NCI-H2081 (cell line): ENCODE measurements around the gene TEX22.
"Not testable (repeated sequence)": the region's sequence is repeated elsewhere in the genome, so short reads cannot be mapped to it uniquely, and the experiment has no call there.

Source experiments
- DNase-seq, 2 experiments: peaks; one replicate each; lab custom pipeline; 2025; lab: John Stamatoyannopoulos, UW

TEX22 gene

DNA sequence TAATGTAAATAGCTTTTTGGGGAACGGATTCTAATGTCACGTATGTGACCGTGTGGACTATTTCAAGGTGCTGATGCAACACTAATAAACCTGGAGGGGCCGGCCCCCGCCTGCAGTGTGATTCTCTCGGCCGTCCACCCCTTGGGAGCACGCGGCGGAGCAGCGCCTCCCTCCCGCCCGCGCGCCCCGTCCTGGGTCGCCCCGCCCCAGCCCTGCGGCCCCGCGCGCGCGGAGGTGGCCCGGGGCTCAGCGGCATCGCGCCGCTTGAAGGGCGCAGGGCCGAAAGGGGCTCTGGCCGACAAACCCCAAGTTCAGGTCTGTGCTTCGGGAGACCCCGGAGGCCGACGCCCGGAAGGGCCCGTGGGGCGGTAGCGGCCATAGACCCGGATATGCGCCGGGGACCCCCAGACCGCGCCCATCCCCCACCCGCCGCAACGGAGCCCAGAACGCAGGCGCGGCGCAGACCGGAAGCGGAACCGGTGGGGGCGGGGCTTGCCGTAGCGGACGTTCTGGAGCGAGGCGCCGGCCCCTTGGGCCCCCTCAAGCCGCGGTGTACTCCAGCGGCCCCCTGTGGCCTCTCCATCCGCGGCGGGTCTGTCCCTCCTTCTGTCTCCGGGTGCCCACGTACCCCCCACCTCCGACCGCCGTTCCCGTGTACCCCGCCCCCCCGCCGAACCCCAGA, at the start of gene TEX22:
TSS of gene TEX22 (plus strand) at position 495 of the 682 bp plus-strand sequence. CDS start 803 bp downstream, outside the sequence.
- peak; percentile 86 to 90 for DNase-seq

- no peak for DNase-seq
Observed at GRCh38 chr14:105348945-105349699, 49.2 kb upstream of the TEX22 start.

GRCh38 chr14:105349992-105350391, 48.3 kb upstream of the TEX22 start:
- no peak for DNase-seq

GRCh38 chr14:105350450-105351244, 47.7 kb upstream of the TEX22 start:
- DNase-seq, result no peak

- DNase-seq, result no peak
Observed at GRCh38 chr14:105351410-105351809, 46.9 kb upstream of the TEX22 start.

DNA sequence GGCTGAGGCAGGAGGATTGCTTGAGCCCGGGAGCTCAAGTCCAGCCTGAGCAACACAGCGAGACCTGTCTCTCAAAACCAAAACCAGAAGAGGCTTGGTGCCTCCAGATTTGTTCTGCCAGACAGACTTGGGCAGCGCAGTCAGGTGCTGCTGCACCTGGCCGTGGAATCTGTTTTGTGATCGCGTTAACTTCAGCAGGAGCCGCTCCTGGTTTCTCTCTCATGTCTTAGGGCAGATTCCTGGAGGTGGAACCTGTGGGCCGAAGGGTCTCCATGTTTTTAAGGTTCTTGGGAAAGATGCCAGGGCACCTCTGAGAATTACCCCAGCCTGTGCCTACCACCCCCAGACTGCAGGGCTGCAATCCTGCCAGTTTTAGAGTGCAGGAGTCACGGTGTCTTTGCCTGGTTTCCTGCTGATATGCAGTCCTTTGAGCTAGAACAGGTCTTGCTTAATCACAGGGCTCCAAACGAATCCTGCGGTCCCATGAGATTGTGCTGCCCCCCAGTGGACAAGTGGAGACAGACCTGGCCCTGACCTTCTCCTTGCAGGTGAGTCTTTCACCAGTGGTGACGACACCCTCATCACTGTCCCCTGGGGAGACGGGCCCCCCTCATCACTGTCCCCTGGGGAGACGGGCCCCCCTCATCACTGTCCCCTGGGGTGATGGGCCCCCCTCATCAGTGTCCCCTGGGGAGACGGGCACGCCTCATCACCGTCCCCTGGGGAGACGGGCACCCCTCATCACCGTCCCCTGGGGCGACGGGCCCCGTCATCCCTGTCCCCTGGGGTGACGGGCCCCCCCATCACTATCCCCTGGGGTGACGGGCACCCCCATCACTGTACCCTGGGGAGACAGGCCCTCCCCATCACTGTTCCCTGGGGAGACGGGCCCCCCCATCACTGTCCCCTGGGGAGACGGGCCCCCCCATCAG, 46.2 kb upstream of the TEX22 start:
- peak; percentile 88 for DNase-seq

- DNase-seq, result no peak
Observed at GRCh38 chr14:105353136-105353535, 45.2 kb upstream of the TEX22 start.

DNA sequence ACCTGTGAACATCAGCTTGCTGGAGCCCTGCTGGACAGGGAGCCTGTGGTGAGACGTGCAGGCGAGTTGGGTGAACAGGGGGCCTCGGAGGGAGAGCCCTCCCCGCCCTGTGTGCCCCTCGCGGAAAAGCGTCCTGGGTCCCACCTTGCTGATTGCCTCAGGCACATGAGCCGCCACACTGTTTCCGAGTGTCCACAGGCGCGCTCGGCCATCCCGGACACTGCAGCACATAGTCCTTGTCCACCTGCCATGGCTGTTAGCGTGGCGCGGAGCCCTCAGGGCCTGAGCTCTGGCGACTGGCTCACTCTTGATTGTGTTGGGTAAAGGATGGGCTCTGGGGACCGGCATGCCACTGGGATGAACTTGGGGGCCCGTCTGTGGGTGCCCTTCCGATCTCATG, 43.8 kb upstream of the TEX22 start:
- no peak for DNase-seq

GRCh38 chr14:105355049-105355575, 43.2 kb upstream of the TEX22 start:
- no peak for DNase-seq

- DNase-seq, result no peak
Observed at GRCh38 chr14:105355850-105356604, 42.3 kb upstream of the TEX22 start.

- no peak for DNase-seq
Observed at GRCh38 chr14:105356927-105357326, 41.4 kb upstream of the TEX22 start.

DNA sequence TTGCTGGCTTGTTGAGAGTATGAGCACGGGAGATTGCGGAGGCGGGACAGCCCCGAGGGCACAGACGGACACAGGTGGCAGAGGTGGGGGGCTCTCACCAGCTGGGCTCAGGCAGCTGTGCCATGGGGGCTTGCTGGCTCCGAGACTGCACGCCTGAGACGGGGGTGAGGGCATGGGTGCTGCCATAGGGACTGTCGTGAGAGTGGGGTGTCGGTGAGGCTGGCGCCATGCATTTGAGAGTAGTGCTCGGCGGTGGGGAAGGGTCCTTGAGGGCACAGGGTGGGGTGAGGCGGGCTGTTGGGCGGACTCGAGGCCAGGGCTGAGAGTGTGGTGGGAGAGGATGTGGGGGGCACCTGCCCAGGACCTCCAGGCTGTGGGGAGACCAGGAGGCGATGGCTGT, 40.7 kb upstream of the TEX22 start:
- no peak for DNase-seq

GRCh38 chr14:105358140-105358846, 40.0 kb upstream of the TEX22 start:
- DNase-seq, result no peak

DNA sequence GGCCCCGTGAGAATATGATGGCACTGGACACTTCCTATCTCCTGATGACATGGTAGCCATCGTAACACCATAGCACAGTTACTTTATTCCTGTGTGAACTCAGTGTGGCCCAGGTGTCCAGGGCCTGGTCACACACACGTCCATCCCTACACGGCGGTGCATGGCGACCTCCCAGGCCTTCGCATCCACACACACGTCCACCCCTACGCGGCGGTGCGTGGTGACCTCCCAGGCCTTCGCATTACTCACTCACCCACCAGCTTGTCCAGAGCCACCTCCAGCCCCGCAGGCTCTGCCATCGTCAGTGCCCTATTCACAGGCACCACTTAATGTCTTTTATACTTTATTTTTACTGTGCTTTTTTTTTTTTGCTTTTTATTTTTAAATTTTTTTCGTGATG, 39.4 kb upstream of the TEX22 start:
- no peak for DNase-seq

DNA sequence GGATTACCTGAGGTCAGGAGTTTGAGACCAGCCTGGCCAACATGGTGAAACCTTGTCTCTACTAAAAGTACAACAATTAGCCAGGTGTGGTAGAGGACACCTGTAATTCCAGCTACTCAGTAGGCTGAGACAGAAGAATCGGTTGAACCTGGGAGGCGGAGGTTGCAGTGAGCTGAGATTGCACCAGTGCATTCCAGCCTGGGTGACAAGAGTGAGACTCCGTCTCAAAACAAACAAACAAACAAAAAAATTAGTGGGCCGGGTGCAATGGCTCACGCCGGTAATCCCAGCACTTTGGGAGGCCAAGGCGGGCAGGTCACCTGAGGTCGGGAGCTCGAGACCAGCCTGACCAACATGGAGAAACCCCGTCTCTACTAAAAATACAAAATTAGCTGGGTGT, 36.9 kb upstream of the TEX22 start:
- DNase-seq, result not testable (repeated sequence)

DNA sequence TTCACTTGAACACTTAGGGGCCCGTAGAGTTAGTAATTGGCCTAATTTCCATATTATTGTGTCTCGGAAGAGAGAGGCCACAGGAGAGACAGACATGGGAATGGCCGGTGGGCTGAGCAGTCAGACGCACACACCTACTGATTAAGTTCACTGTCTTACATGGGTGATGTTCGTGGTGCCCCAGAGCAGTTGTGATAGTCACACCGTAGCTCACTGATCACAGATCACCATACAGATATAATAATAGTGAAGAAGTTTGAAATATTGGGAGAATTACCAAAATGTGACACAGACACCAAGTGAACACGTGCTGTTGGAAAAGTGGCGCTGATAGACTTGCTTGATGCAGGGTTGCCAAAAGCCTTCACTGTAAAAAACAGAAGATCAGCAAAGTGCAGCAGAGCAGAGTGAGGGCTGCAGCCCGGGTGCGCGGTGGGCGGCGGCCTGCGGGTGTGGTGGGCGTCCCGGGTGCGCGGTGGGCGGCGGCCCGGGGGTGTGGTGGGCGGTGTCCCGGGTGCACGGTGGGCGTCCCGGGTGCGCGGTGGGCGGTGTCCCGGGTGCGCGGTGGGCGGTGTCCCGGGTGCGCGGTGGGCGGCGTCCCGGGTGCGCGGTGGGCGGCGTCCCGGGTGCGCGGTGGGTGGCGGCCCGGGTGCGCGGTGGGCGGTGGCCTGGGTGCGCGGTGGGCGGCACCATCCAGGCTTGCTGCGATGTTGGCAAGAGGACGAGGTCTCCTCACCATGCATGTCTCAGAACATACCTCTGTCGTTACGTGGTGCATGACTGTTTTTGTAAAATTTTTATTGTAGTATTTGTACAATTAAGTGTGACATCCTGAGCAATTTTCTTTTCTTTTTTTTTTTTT, 34.3 kb upstream of the TEX22 start:
- DNase-seq, result no peak

GRCh38 chr14:105365101-105365500, 33.2 kb upstream of the TEX22 start:
- DNase-seq, result no peak

- no peak for DNase-seq
Observed at GRCh38 chr14:105365681-105366080, 32.7 kb upstream of the TEX22 start.
